Stomach (tissue), 9 donors: ENCODE measurements around the gene SERINC5. TPM values are rescaled to one million over a fixed set of nuclear protein-coding genes. Genes with fewer than 3 reads are reported as not detected.

Experiments used
- DNase-seq, 2 donors: peaks; one replicate each; pipeline versions ENCODE4 v3.0.0 to v3.0.0-alpha.2; 2013 to 2019
- H3K27ac ChIP-seq, 5 donors: fragments of 200-600 bp in 4 of 5; sonication (generic) in 4 of 5; one replicate each; pipeline ENCODE4 v1.5.1; 2013 to 2019; ENCODE audit warnings: mild to moderate bottlenecking in 1 of 5, moderate library complexity in 1 of 5
- H3K27me3 ChIP-seq, 3 donors: fragments of 200-600 bp; sonication (generic); one replicate each; pipeline ENCODE4 v1.5.1; 2017 to 2019; ENCODE audit warnings: mixed run types in 1 of 3
- H3K36me3 ChIP-seq, 4 donors: fragments of 200-600 bp; sonication (generic); 1 replicate in 3 of 4; 2 replicates in 1 of 4; pipeline ENCODE4 v1.5.1; 2016 to 2019
- H3K4me1 ChIP-seq, 4 donors: fragments of 200-600 bp; sonication (generic); one replicate each; pipeline ENCODE4 v1.5.1; 2016 to 2019
- H3K4me3 ChIP-seq, 4 donors: fragments of 200-600 bp; sonication (generic) in 3 of 4; one replicate each; pipeline ENCODE4 v1.5.1; 2016 to 2019; ENCODE audit warnings: mild to moderate bottlenecking in 1 of 4
- H3K9me3 ChIP-seq, 4 donors: fragments of 200-600 bp; sonication (generic); one replicate each; pipeline ENCODE4 v1.5.1; 2016 to 2019
- CTCF ChIP-seq, 7 experiments: fragments of 450-650 bp in 4 of 7; fragments of 200-600 bp in 3 of 7; sonication (generic) in 3 of 7; IDR thresholded peaks; one replicate each; pipeline ENCODE4 v1.5.1; 2016 to 2019; ENCODE audit warnings: antibody characterized with exemption in 7 of 7, control low read depth in 2 of 7, mild to moderate bottlenecking in 1 of 7
- EP300 ChIP-seq: sonication (generic); formaldehyde crosslinking; IDR thresholded peaks from one replicate; pipeline ENCODE4 v1.6.1; 2017; ENCODE audit warnings: antibody characterized with exemption
- POLR2A ChIP-seq, 4 donors: fragments of 450-650 bp; IDR thresholded peaks; one replicate each; pipeline ENCODE4 v1.6.1; 2016; ENCODE audit warnings: antibody characterized with exemption in 4 of 4, control low read depth in 2 of 4, mild to moderate bottlenecking in 1 of 4, moderate library complexity in 1 of 4
- POLR2AphosphoS5 ChIP-seq, 3 donors: sonication (generic); formaldehyde crosslinking; IDR thresholded peaks; one replicate each; pipeline ENCODE4 v1.6.1; 2016; ENCODE audit warnings: antibody characterized with exemption in 3 of 3
- WGBS, 5 donors: extraction: QIAGEN DNeasy Blood & Tissue Kit in 3 of 5; methylation state at CpG; one replicate each; pipeline versions ENCODE4 v1.1.5 to v1.1.7; 2013 to 2018; 5-methylcytosine and 5-hydroxymethylcytosine counted together
- intact Hi-C: fragments of 100-400 bp; cut with DNase I; formaldehyde crosslinking; loops from one replicate; pipeline ENCODE4 v1.15.1; 2023; ENCODE audit warnings: low total_unique reads
- polyA plus RNA-seq, 3 donors: library from polyadenylated mRNA; stranded (reverse); fragments of 200-250 nt; gene quantifications; one replicate each; pipeline ENCODE4 v1.2.3, GENCODE V29; 2013
- total RNA-seq, 5 donors: library from RNA; depleted of rRNA; stranded (reverse); fragments of >200 nt; gene quantifications; one replicate each; pipeline versions ENCODE4 v1.1.0 to v1.2.3, GENCODE V29; 2014 to 2016
- donor health status: healthy with polysubstance abuse.
- donor health status: Bipolar disorder and iron deficiency.
- donor health status: healthy.

The SERINC5 gene
- total and polyA plus RNA-seq, 8 donors = 2.4 to 71.4 (median 18.7) TPM

GRCh38 chr5:80251636-80252035 lies 4.2 kb downstream of the SERINC5 start:
- H3K9me3 ChIP-seq = no peaks in the 10 kb centered on the region
- no peak overlapping the region for H3K27ac ChIP-seq
- TF ChIP-seq CTCF (IDR thresholded peaks at IDR 0.05) (no peak), POLR2AphosphoS5 (IDR thresholded peaks at IDR 0.05) (no peak), POLR2A (IDR thresholded peaks at IDR 0.05) (no peak), EP300 (no peak)
- no peaks in the 10 kb centered on the region for H3K36me3 ChIP-seq
- peaks cover 46 to 77% (median 62%) of the 10 kb centered on the region in 4 donors for H3K4me1 ChIP-seq
- H3K4me3 ChIP-seq = no peak overlapping the region
- intact Hi-C loops = loop anchor here (10.0 kb wide), 1 partner anchor 67 kb away; no protein-coding TSS in a partner anchor
- H3K27me3 ChIP-seq = no peaks in the 10 kb centered on the region
- 69 to 89% (median 85%) methylated on average over 8 of the region's 8 CpGs for WGBS, 5 donors
- no peak for DNase-seq

GRCh38 chr5:80250801-80251200 lies 5.0 kb downstream of the SERINC5 start:
- WGBS, 5 donors = 50 to 66% (median 54%) methylated on average over 7 of the region's 7 CpGs
- H3K36me3 ChIP-seq = no peaks in the 10 kb centered on the region
- no peaks in the 10 kb centered on the region for H3K9me3 ChIP-seq
- peaks cover 52 to 86% (median 68%) of the 10 kb centered on the region in 4 donors for H3K4me1 ChIP-seq
- H3K4me3 ChIP-seq = no peak overlapping the region
- H3K27ac ChIP-seq = no peak overlapping the region
- no peak for DNase-seq
- no peak for TF ChIP-seq CTCF (IDR thresholded peaks at IDR 0.05)
- no peak for TF ChIP-seq EP300
- TF ChIP-seq POLR2A (IDR thresholded peaks at IDR 0.05) = no peak
- no peak for TF ChIP-seq POLR2AphosphoS5 (IDR thresholded peaks at IDR 0.05)
- no peaks in the 10 kb centered on the region for H3K27me3 ChIP-seq
- intact Hi-C loops = loop anchor here (10.0 kb wide), 1 partner anchor 66 kb away; no protein-coding TSS in a partner anchor

DNA sequence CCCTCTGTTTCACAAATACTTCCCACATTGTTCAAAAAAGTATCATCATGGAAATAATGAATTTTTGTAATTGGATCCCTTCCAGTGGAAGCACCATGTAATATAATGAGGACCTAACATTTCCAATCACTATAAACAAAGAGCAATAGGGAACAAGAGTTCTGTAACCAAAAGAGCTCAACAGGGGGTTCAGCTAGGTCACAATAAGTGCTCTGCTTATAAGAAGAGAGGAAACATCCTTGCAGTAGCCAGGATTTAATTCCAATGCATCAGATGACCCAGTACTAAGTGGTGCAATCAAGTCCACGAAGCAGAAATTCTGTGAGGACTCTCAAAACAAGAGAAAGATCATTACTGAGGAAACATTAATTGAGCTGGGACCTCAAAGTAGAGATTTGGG lies 5.9 kb downstream of the SERINC5 start:
- TF ChIP-seq POLR2AphosphoS5 (IDR thresholded peaks at IDR 0.05) (no peak), EP300 (no peak), POLR2A (IDR thresholded peaks at IDR 0.05) (no peak), CTCF (IDR thresholded peaks at IDR 0.05) (no peak)

DNA sequence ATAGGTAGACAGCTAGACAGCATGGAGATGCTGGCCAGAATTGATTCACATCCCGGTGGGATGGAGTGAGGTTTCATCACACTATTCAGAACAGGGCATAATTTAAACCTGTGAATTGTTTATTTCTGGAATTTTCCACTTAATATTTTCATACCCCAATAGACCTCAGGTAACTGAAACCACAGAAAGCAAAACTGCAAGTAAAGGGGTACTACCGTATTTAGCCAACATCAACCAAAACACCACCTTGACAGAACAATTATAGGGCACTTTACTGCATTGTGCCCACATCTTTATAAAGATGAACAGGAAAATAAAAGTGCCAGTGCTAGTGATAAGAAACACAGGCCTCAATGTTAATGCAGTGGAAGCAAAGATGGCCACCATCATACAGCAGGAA lies 7.5 kb downstream of the SERINC5 start:
- Histone ChIP-seq H3K27ac (peak overlapping the region in 3 of 5 donors; percentile 76 to 81 (median 80)), H3K4me1 (peaks cover 42 to 83% (median 59%) of the 10 kb centered on the region in 4 donors), H3K36me3 (no peaks in the 10 kb centered on the region), H3K27me3 (no peaks in the 10 kb centered on the region), H3K9me3 (no peaks in the 10 kb centered on the region), H3K4me3 (no peak overlapping the region)
- intact Hi-C loops = no loop called here
- TF ChIP-seq POLR2AphosphoS5 (IDR thresholded peaks at IDR 0.05) = no peak
- TF ChIP-seq POLR2A (IDR thresholded peaks at IDR 0.05) = no peak
- no peak for TF ChIP-seq CTCF (IDR thresholded peaks at IDR 0.05)
- no peak for TF ChIP-seq EP300
- 85 to 91% (median 86%) methylated on average over 2 of the region's 2 CpGs for WGBS, 5 donors
- DNase-seq = no peak

More for the DNA sequence above, 5.9 kb downstream of the SERINC5 start:
- Histone ChIP-seq H3K27me3 (no peaks in the 10 kb centered on the region), H3K9me3 (no peaks in the 10 kb centered on the region), H3K36me3 (no peaks in the 10 kb centered on the region), H3K4me3 (no peak overlapping the region), H3K4me1 (peaks cover 53 to 95% (median 74%) of the 10 kb centered on the region in 4 donors), H3K27ac (no peak overlapping the region)
- intact Hi-C loops = loop anchor here (10.0 kb wide), 1 partner anchor 65 kb away; no protein-coding TSS in a partner anchor
- no peak for DNase-seq
- 50 to 84% (median 72%) methylated on average over 1 of the region's 1 CpG for WGBS, 5 donors
